HCT116 (cell line): ENCODE data around the gene HERPUD2. TPM values are rescaled to one million over a fixed set of nuclear protein-coding genes. Genes with fewer than 3 reads are reported as not detected.

Experiments
- ATAC-seq: fragments of 200-7000 bp; cut with Tn5 transposase; 2 replicates; pipeline ENCODE4 v1.9.1; 2020; ENCODE audit warnings: mild to moderate bottlenecking, moderate library complexity
- BruUV-seq: library from RNA; stranded (reverse); fragments of 400-500 nt; replicated peaks from 2 replicates; lab custom pipeline; 2021; lab: Mats Ljungman, UMichigan
- CTCF ChIA-PET: fragments of 300-600 bp; sonication (Branson Sonifier 250); formaldehyde crosslinking; loops from one replicate; lab custom pipeline; 2021; ENCODE audit warnings: antibody characterized with exemption; lab: Charles Lee
- POLR2A ChIA-PET: fragments of 300-600, 350-600 bp; sonication (Branson Sonifier 250); formaldehyde crosslinking; loops from one replicate; lab custom pipeline; 2021; ENCODE audit warnings: antibody characterized with exemption; lab: Charles Lee
- RAD21 ChIA-PET, 2 experiments: fragments of 300-600 bp; sonication (Branson Sonifier 250); formaldehyde crosslinking; loops; one replicate each; lab custom pipeline; 2023; ENCODE audit warnings: low total read pairs in 2 of 2; ENCODE audit not compliant: uncharacterized antibody in 2 of 2, unreplicated experiment in 2 of 2, low non-redundant PET in 1 of 2; lab: Charles Lee
- DNase-seq: peaks from one replicate; pipeline ENCODE4 v3.0.0-alpha.2; 2010; ENCODE audit warnings: low read depth, low spot score
- H2AFZ ChIP-seq: fragments of 200-600 bp; shearing (Covaris generic), sonication (generic); 2 replicates; pipeline ENCODE4 v1.6.1; 2017; ENCODE audit warnings: low read depth, mixed run types, mixed read lengths, antibody characterized with exemption, low read length; ENCODE audit not compliant: poor library complexity, severe bottlenecking
- H3K27ac ChIP-seq: 2 replicates; pipeline ENCODE4 v1.5.1; 2012; ENCODE audit warnings: low read depth, low read length
- H3K27me3 ChIP-seq: fragments of 200-600 bp; sonication (generic); 2 replicates; pipeline ENCODE4 v1.6.1; 2016; ENCODE audit warnings: mixed run types, low read length, mixed read lengths; ENCODE audit not compliant: insufficient read depth
- H3K36me3 ChIP-seq, 2 experiments: fragments of 200-500 bp in 1 of 2; fragments of 200-600 bp in 1 of 2; sonication (Bioruptor generic) in 1 of 2; sonication (generic) in 1 of 2; 2 replicates each; pipeline versions ENCODE4 v1.5.1 to v1.6.1; 2014 to 2016; ENCODE audit warnings: low read length in 2 of 2, inconsistent platforms in 1 of 2, mixed read lengths in 1 of 2, mixed run types in 1 of 2; ENCODE audit not compliant: insufficient read depth in 2 of 2, control insufficient read depth in 1 of 2
- H3K4me1 ChIP-seq, 2 experiments: fragments of 200-600 bp in 1 of 2; sonication (generic) in 1 of 2; 2 replicates each; pipeline versions ENCODE4 v1.5.1 to v1.6.1; 2012 to 2017; ENCODE audit warnings: low read length in 2 of 2, inconsistent platforms in 1 of 2, mild to moderate bottlenecking in 1 of 2, mixed read lengths in 1 of 2, mixed run types in 1 of 2, moderate library complexity in 1 of 2; ENCODE audit not compliant: insufficient read depth in 2 of 2, control insufficient read depth in 1 of 2
- H3K4me2 ChIP-seq: fragments of 200-600 bp; sonication (generic); 2 replicates; pipeline ENCODE4 v1.6.1; 2017; ENCODE audit warnings: mixed run types, low read length, mixed read lengths
- H3K4me3 ChIP-seq, 2 experiments: fragments of 200-600 bp in 1 of 2; sonication (generic) in 1 of 2; replicated peaks in 1 of 2; 2 replicates each; pipeline ENCODE4 v1.5.1; 2011 to 2016; ENCODE audit warnings: low read length in 2 of 2, control low read depth in 1 of 2, low read depth in 1 of 2, mild to moderate bottlenecking in 1 of 2, mixed read lengths in 1 of 2, mixed run types in 1 of 2
- H3K79me2 ChIP-seq: fragments of 200-600 bp; sonication (generic); 2 replicates; pipeline ENCODE4 v1.6.1; 2017; ENCODE audit warnings: mild to moderate bottlenecking, mixed run types, low read length, moderate library complexity, mixed read lengths; ENCODE audit not compliant: insufficient read depth
- H3K9ac ChIP-seq: fragments of 200-600 bp; sonication (generic); 2 replicates; pipeline ENCODE4 v1.6.1; 2016; ENCODE audit warnings: low read length, mixed read lengths
- H3K9me2 ChIP-seq: fragments of 200-600 bp; sonication (generic), shearing (Covaris generic); 2 replicates; pipeline ENCODE4 v1.6.1; 2017; ENCODE audit warnings: mixed run types, mild to moderate bottlenecking, moderate library complexity; ENCODE audit not compliant: insufficient read depth
- H3K9me3 ChIP-seq, 2 experiments: fragments of 200-500 bp in 1 of 2; fragments of 200-600 bp in 1 of 2; sonication (Bioruptor generic) in 1 of 2; sonication (generic) in 1 of 2; 2 replicates each; pipeline ENCODE4 v1.6.1; 2014 to 2017; ENCODE audit warnings: low read length in 2 of 2, mixed read lengths in 2 of 2, inconsistent platforms in 1 of 2, low read depth in 1 of 2, mild to moderate bottlenecking in 1 of 2, mixed run types in 1 of 2, moderate library complexity in 1 of 2; ENCODE audit not compliant: control insufficient read depth in 1 of 2, insufficient read depth in 1 of 2
- H4K20me1 ChIP-seq: fragments of 200-600 bp; sonication (generic), shearing (Covaris generic); 2 replicates; pipeline ENCODE4 v1.6.1; 2017; ENCODE audit warnings: mixed run types, mild to moderate bottlenecking, moderate library complexity; ENCODE audit not compliant: insufficient read depth
- ATF3 ChIP-seq: IDR thresholded peaks from 2 replicates; pipeline ENCODE4 v1.6.1; 2012
- CBX3 ChIP-seq: IDR thresholded peaks from 2 replicates; pipeline ENCODE4 v1.6.1; 2012; ENCODE audit warnings: low read depth
- CEBPB ChIP-seq: IDR thresholded peaks from 2 replicates; pipeline ENCODE4 v1.6.1; 2012; ENCODE audit warnings: low read depth
- EZH2 ChIP-seq: fragments of 200-600 bp; sonication (generic); IDR thresholded peaks from 2 replicates; pipeline ENCODE4 v1.6.1; 2017; ENCODE audit warnings: antibody characterized with exemption, mixed run types
- EZH2phosphoT487 ChIP-seq: fragments of 200-600 bp; IDR thresholded peaks from 2 replicates; pipeline ENCODE4 v1.6.1; 2018; ENCODE audit warnings: antibody characterized with exemption, borderline replicate concordance
- JUND ChIP-seq: IDR thresholded peaks from 2 replicates; pipeline ENCODE4 v1.6.1; 2012
- REST ChIP-seq: IDR thresholded peaks from 2 replicates; pipeline ENCODE4 v1.6.1; 2012; ENCODE audit warnings: low read depth
- SP1 ChIP-seq: IDR thresholded peaks from 2 replicates; pipeline ENCODE4 v1.6.1; 2012; ENCODE audit warnings: low read depth
- YY1 ChIP-seq: IDR thresholded peaks from 2 replicates; pipeline ENCODE4 v1.6.1; 2011; ENCODE audit warnings: low read length, low read depth, moderate library complexity, mild to moderate bottlenecking; ENCODE audit not compliant: insufficient replicate concordance; ENCODE audit errors: extremely low read depth
- intact Hi-C: fragments of 100-400 bp; cut with micrococcal nuclease; formaldehyde crosslinking; loops from 2 replicates; pipeline ENCODE4 v1.10.0; 2022
- total RNA-seq: library from RNA; stranded (reverse); gene quantifications from one replicate; pipeline ENCODE4 v1.2.1, GENCODE V29; 2021; ENCODE audit not compliant: unreplicated experiment

Gene HERPUD2
- total RNA-seq, 1 experiment from 2014 or later = 20.5 TPM

- no peak for TF ChIP-seq CBX3
- TF ChIP-seq ATF3 = no peak
- TF ChIP-seq JUND = no peak
- TF ChIP-seq SP1 = no peak
- TF ChIP-seq EZH2phosphoT487 = no peak
- no peak for TF ChIP-seq REST
- TF ChIP-seq CEBPB = no peak
- no peak for TF ChIP-seq YY1
- no peak for TF ChIP-seq EZH2
- no peak overlapping the region for H3K9ac ChIP-seq
- no peaks in the 10 kb centered on the region for H3K4me1 ChIP-seq
- peaks cover 23% of the 10 kb centered on the region for H3K79me2 ChIP-seq
- H3K27me3 ChIP-seq = no peaks in the 10 kb centered on the region
- H3K4me2 ChIP-seq = no peak overlapping the region
- intact Hi-C loops = no loop called here
- H3K36me3 ChIP-seq = no peaks in the 10 kb centered on the region
- ChIA-PET RAD21 (no interaction called here), POLR2A (no interaction called here), CTCF (no interaction called here)
- no peaks in the 10 kb centered on the region for H3K9me2 ChIP-seq
- H3K9me3 ChIP-seq = no peaks in the 10 kb centered on the region
- H3K27ac ChIP-seq = no peak overlapping the region
- no peak overlapping the region for H2AFZ ChIP-seq
- ATAC-seq = no peak
- no peaks in the 10 kb centered on the region for H4K20me1 ChIP-seq
- DNase-seq = no peak
- no TSS peak for BruUV-seq
- H3K4me3 ChIP-seq = no peak overlapping the region
These were observed 14.4 kb downstream of the HERPUD2 start for GRCh38 chr7:35680403-35681013.
